ENCODE data around the gene ADGRV1.
"Not testable (repeated sequence)": the region's sequence is repeated elsewhere in the genome, so short reads cannot be mapped to it uniquely, and the experiment has no call there.

Gene ADGRV1

DNA sequence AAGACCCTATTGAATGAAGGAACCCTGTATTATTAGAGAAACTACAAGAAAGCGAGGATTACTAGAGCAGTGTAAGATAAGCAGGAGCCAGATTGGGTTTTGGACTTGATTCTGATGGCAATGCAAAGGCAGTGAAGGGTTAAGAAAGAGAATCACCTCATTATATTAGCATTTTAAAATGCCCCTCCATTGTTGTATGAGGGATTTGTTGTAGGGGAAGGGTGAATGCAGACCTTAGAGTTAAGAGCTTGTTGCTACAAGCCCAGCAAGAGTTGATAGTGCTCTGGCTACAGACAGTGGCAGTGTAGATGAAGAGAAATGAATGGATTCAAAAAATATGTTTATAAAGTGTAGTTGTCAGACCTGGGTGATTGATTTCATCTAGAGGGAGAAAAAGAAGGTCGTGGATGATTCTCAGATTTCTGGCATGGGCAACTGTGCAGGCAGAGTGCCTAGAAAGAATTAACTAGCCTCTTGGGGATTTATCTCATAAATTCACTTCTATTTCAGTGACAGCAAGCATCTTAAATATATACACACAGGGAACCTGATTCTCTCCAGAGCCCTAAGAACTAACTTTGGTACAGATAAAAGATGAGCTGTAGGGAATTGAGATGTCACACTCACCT, 479.7 kb downstream of the ADGRV1 start:
- no peak for DNase-seq

DNA sequence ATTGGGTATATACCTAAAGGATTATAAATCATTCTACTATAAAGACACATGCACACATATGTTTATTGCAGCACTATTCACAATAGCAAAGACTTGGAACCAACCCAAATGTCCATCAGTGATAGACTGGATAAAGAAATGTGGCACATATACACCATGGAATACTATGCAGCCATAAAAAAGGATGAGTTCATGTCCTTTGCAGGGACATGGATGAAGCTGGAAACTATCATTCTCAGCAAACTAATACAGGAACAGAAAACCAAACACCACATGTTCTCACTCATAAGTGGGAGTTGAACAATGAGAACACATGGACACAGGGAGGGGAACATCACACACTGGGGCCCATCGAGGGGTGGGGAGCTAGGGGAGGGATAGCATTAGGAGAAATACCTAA, 482.5 kb downstream of the ADGRV1 start:
- not testable (repeated sequence) for DNase-seq

DNA sequence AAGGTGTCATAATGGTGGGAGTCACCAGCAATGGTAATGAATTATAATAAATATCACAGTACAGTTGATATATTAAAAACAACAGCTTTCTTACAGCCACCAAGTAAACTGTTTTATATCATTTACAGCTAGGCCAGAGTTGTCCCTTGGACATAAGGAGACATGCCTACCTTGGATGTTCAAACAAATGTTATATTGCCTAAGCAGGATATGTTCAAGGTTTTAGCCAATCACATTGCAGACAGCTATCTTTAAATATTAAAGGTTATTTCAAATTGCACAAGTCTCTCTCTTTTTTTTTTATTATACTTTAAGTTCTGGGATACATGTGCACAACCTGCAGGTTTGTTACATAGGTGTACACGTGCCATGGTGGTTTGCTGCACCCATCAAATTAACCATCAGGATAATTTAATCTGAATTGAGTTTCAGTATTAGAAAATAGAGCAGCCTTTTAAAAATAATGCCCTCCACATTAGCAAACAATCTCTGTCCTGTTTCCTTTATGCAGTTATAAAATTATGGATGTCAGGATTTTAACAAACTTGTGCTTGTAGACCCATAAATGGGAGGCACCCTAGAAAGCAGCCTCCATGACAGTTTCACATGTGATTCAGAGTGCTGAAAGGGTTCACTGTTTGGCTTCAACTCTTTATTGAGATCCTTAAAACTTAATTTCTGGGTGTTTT, 483.8 kb downstream of the ADGRV1 start:
- no peak for DNase-seq

DNA sequence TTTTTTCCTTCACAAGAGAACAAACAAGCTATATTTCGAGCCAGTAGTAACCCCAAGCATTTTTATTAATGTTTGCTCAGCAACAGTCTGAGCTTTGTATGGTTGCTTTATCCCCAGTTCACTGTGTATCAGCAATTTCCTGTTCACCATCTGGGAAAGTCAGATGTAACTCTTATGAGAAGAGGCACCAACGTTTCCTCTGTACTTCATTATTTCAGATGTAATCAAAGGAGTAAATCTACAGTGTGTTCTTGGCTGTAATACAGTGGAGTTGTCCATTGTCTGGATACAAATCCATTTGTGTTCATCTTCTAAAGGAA, 484.3 kb downstream of the ADGRV1 start:
- no peak for DNase-seq

DNA sequence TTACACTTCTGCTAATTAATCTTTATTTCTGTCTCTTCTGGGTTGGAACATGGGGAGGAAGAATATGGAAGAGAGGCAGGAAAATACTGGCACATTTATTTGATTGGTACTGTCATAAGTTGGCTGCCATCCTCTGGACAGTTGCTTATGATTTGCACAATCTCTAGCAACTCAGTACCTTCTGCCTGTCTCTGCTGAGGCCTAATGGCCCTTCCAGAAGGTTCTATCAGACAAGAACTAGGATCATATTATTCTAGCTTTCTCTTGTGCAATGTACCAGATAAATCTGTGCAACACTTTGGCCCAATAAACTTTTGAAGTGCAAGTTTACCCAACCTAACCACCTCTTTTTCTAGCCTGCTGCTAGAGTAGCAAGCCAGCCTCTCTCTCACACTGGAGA, 489.5 kb downstream of the ADGRV1 start:
- DNase-seq: no peak

DNA sequence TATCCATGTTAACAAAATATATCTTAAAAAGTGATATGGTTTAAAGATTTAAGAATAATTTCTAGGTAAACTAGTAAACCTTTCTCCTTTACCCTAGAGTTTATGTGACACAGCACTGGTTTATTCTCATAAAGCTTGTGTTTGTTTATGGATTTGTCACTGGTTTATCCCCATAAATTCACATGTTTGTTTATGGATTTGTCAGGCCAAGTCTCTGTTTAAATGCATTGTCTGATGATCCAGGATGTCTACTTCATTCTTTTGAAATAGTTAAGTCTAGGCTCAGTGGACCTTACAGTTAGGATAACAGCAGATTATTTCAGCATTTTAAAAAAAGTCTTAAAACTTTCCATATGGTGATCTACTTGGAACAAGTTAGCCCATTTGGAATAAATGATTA, 490.5 kb downstream of the ADGRV1 start:
- DNase-seq: no peak

DNA sequence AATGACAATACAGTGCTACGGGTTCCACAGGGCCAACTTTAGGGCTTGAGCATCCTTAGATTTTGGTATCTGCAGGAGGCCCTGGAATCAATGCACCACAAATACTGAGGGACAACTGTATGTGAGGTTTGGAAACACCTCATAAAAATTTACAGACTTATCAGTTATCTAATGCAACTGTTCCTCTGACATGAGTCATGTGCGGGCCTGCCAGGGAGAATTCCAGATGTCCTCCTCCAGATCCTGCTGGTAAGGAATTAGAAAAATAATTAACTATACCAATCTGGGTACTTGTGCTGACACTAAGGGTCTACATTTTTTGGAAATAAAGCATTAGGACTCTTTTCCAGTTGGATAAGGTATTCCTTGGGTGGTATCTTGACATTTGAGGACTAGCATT, 491.2 kb downstream of the ADGRV1 start:
- no peak for DNase-seq

DNA sequence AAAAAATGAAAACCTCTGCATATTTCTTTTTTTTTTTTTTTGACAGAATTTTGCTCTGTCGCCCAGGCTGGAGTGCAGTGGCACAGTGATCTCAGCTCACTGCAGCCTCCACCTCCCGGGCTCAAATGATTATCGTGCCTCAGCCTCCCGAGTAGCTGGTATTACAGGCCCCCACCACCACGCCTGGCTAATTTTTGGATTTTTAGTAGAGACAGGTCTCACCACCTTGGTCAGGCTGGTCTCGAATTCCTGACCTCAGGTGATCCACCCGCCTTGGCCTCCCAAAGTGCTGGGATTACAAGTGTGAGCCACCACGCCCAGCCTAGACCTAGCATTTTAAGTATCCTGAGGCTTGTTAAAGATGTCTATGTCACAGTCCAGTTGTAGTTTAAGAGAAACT, 493.8 kb downstream of the ADGRV1 start:
- DNase-seq: not testable (repeated sequence)

DNA sequence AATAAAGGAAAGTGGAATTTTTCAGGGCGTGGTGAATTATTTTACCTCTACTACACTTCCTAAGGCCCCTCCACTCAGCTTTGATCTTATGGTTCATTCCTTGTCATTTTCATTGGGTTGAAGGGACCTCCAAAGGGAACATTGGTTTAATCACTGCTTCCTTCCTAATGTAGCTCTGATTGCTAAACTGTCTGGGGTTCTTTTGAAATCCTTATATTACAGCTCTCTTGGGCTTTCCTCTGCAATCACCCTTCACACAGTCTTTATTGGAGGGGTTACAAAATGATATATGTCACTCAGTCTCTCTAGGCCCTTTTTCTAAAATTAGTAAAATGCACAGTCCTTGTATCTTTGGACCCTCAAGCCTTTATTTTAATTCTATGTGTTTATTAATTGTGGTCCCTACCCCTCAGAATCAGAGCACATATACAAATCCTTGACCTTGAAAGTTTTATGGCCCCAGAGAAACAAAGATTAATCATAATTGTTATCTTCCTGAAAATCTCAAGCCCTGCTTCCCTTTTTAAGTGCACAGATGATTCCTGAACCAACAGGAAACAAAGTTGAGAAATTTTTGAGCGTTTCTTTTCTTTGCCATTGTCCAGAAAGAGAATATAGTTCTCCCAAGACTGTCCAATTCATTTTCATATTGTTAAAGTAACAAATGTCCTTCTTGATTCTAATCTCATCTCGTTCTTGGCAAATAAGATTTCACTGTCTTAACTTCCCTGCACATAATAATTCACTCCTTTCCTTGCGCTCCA, 494.6 kb downstream of the ADGRV1 start:
- no peak for DNase-seq

DNA sequence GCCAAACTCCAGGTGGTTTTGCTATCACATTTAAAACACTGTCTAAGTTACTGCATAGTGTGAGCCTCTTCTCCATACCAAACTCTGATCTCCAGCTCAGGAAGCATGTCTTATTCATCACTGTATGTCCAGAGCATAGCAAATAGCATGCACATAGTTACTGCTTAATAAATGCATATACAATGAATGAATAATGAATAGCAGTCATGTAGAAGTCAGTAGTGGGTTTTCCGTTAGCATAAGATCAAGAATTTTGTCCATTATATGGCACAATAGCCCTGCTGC, 495.1 kb downstream of the ADGRV1 start:
- no peak for DNase-seq

DNA sequence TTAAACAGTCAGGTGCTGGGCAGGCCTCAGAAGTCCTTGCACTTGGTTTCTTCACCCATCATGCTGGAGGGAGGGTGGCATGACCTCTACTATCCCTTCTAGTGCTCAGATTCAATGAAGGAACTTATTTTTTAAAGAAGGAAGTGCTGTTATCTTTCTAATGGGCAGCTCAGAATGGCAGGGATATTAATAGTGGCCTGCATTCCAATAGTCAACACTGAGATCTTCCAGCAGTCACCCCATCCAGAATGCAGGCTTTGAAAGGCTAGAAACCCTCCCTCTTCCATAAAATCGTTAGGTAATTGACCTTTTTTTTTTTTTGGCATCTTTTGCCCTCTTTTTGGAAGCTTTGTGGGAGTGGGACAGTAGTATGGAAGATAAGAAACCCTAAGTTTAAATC, 499.6 kb downstream of the ADGRV1 start:
- DNase-seq: no peak

DNA sequence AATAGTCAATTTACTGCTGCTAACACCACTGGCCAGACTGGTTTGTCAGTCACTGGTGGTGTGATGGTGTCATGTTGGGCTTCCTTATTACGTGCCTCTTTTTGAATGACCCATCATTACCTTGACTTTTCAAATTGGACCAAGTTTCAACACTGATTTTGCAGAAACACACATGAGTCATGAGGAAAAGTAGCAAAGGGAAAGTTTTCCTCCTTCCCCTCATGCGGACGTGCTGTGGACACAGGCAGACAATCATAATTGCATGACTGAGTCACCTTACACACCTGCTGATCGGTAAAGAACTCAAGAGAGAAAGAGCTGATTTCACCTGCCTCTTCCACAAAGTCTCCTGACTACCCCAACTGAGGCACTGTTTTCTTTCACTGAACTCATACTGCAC, 500.0 kb downstream of the ADGRV1 start:
- DNase-seq: no peak

DNA sequence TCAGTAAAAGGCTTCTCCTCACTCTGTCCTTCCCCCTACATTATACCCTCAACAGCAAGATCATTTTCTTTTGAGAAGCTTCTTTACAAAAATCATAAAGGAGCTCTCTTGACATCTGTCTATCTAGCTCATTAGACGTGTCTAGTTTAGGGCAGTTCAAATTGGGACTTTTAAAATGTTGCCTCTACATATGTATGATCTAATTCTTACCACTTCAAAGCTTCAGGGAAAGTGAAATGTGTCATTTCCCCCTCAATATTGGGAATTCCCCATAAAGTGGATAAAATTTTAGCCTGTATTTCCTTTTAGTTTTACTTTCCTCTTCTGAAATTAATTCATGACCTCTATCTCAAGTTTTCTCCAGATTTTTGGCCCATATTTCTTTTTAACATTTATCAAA, 500.8 kb downstream of the ADGRV1 start:
- DNase-seq: no peak

DNA sequence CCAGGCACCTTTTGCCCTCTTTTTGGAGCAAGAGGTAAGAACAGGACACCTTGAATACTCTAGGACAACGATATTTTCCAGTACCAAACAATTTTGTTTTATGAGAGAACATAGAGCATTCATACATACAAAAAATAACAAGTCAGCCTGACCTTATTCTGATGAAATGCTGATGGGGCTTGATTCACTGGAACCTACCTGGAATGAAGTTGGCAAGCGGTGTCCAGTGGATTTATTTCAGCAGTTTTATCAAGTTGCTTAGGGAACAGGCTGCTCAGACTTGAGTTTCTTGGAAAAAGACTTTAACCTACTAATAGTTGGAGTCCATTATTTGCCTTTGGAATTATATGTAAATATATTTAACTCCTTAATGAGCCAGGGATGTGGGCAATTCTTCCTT, 502.5 kb downstream of the ADGRV1 start:
- no peak for DNase-seq

DNA sequence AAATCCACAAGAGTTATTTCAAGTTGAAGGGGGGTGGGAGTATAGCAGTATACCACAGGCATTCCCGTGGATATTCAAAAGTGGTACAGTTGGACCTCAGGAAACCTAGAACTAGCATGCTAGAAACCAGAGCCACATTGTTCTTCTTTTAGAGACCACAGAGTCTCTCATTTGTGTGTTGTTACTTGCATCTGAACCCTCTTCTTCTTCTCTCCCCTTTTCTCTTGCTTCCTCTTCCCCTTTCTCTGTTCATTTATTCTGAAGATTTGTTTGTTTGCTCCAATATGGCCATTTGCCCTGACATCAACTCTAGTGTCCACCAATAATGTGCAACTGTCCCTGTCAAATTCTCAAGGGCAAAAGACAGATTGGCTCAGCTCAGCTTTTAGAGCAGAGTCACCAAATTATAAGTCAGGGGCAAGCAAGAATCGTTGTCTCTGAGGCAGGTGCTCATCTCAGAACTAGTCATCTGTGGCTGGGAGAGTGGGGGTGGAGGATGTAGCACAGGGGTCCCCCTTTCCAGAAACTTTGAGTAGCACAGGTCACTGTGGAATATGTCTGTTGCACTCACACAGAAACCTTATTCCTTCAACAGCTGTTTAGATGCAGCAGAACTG, 503.5 kb downstream of the ADGRV1 start:
- DNase-seq: no peak

DNA sequence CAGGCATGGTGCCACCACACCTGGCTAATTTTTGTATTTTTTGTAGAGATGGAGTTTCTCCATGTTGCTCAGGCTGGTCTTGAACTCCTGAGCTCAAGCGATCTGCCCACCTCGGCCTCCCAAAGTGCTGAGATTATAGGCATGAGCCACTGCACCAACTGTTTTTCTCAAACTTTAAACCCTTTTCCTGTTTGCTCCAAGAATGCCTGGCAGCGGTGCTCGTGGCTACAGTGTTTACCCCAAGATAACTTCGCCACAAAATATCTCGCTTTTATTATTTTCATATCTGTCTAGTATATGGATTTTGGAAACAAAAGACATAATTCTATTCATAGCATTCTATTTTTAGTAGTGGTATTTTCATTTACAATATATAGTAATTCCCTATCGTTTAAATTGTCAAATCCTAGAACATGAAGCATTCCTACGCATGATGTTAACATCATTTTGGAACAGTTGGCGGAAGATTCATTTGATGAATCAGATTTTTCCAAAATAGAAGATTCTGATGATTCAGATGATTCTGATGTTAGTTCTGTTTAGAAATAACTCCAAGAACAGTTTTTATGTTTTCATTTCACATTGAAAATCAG, 504.6 kb downstream of the ADGRV1 start:
- not testable (repeated sequence) for DNase-seq

DNA sequence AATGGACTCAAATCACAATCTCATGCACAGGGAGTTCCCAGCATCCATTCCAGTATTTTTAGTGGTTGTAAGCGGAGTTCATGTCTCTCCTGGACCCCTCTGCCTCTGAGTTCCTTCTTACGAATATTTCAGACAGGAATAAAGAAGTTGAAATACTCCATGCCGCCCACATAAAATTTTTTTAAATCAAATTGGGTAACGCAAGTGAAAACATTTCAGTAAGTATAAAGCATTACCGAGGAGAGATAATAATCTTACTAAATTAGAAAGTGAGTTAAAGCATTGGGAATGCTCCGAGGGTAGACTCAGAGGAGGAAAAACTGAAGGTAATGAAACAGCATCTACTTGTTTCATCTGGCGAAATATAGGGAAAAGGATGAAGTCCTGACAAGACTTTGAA, 506.9 kb downstream of the ADGRV1 start:
- DNase-seq: no peak

DNA sequence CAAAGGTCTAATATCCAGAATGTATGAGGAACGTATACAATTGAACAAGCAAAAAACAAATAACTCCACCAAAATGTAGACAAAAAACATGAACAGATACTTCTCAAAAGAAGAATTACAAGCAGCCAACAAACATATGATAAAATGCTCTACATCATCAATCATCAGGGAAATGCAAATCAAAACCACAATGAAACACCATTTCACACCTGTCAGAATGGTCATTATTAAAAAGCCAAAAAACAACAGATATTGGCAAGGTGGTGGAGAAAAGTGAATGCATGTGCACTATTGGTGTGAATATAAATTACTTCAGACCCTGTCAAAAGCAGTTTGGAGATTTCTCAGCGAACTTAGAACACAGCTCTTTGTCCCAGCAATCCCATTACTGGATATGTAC, 510.8 kb downstream of the ADGRV1 start:
- DNase-seq: no peak

DNA sequence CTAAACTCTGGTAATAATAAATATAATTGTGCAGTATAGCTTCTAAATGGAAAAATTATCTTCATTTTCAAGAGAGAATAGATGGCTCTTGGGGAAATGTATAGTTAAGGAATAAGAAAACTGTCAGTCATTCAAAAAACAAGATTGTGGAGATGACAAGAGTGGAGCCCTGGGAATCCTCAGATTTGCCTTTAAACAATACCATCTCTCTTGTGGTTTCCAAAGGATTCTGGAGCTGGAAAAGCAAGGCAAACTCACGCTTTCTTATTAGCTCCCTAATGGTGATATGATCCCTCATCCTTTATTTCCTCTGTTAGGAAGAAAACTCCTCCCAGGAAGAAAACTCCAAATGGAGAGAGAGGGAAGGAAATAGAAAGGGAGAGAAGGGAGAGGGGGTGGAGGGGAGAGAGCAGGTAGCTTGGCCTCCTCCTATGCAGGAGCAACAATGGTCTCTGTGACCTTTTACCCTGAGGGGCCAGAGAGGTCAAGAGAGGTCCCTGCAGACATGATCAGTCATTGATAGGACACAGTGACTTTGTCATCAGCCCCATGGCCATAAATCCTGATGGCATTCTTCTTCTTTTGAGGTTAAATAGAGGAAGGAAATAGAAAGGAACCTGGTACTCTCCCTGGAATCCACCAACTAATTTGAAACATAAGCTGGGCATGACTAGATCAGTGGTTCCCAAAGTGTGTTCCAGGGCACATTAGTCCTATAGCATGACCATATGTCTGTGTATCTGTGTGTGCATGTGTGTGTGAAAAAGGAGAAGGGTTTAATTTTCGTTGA, 512.4 kb downstream of the ADGRV1 start:
- DNase-seq: no peak

DNA sequence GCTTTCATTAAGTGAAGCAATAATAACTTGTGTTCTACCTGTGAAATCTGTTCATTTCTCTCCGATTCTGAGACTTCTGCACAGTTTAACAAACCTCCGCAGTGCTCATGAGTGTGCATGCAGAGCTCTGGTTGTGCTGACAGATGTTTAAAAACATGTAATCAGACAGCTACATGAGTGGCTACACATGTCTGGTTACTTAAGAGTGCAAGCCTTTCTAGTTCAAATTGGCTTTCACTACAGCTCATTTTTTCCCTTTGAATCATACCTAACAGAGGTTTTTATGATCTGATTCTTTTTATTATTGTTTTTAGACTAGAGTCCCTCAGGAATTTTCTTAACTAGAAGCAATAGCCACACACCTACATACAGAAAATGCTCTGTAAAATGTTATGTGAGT, 514.3 kb downstream of the ADGRV1 start:
- no peak for DNase-seq

DNA sequence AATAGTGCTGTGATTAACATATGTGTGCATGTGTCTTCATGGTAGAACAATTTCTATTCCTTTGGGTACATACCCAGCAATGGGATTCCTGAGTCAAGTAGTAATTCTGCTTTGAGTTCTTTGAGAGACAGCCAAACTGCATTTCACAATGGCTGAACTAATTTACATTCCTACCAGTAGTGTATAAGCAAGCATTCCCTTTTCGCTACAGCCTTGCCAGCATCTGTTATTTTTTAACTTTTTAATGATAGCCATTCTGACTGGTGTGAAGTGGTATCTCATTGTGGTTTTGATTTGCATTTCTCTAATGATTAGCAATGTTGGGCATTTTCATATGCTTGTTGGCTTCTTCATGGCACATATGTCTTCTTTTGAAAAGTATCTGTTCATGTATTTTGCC, 516.0 kb downstream of the ADGRV1 start:
- DNase-seq: no peak

DNA sequence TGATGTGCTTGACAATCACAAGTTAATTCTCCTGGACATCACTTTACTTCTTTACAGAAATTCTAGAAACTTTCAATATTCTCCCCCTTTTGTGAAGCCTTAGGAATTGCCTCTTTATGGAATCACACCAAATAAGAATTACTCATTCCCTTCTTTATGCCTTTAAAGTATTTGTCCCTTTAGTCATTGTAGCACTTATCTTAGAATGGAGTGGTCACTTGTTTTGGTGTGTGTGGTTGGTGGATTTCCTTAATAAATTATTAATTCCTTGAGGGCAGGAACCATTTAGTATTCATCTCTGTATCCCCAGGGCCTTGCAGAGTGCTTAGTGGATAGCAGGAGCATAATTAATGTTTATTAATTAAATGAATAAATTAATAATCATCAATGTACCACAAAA, 517.5 kb downstream of the ADGRV1 start:
- DNase-seq: no peak

DNA sequence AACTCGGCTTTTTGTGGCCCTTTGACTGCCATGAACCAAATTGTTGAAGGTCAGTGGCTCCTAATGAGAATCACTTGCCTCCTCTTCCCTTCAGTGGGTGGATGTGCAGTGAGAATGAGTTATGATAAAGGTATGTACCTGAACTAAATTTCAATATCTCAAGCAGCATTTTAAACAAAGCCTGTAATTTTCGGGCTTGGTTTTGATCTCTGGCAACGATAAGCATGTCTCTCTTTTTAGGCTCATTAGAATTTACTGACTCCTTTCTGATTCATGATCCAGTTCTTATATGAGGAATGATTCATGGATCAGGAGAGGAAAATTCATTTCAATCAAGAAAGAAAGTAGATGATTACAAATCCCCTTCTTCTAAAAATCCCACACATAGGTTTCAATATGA, 519.0 kb downstream of the ADGRV1 start:
- DNase-seq: no peak

Measured in KG1 (cell line).